GM23248 (cell line): ENCODE results near the gene MCTP2. TPM values are rescaled to one million over a fixed set of nuclear protein-coding genes. Genes with fewer than 3 reads are reported as not detected.

Source experiments
- DNase-seq: peaks from one replicate; pipeline ENCODE4 v3.0.0-alpha.2; 2015
- H2AFZ ChIP-seq: fragments of 200-600 bp; sonication (generic); 2 replicates; pipeline ENCODE4 v1.6.1; 2016; ENCODE audit warnings: antibody characterized with exemption
- H3F3A ChIP-seq: fragments of 200-600 bp; sonication (generic); 2 replicates; pipeline ENCODE4 v1.6.1; 2016; ENCODE audit warnings: mild to moderate bottlenecking, antibody characterized with exemption, mixed run types; ENCODE audit not compliant: insufficient read depth
- H3K27ac ChIP-seq: fragments of 200-600 bp; sonication (generic); 2 replicates; pipeline ENCODE4 v1.5.1; 2016; ENCODE audit warnings: mild to moderate bottlenecking
- H3K27me3 ChIP-seq: fragments of 200-600 bp; sonication (generic); replicated peaks from 2 replicates; pipeline ENCODE4 v1.6.1; 2016; ENCODE audit warnings: mild to moderate bottlenecking; ENCODE audit not compliant: insufficient read depth
- H3K36me3 ChIP-seq: fragments of 200-600 bp; sonication (generic); 2 replicates; pipeline ENCODE4 v1.6.1; 2016; ENCODE audit warnings: low read depth, mild to moderate bottlenecking
- H3K4me1 ChIP-seq: fragments of 200-600 bp; sonication (generic); 2 replicates; pipeline ENCODE4 v1.6.1; 2016; ENCODE audit warnings: mild to moderate bottlenecking; ENCODE audit not compliant: insufficient read depth
- H3K4me2 ChIP-seq: fragments of 200-600 bp; sonication (generic); one replicate; pipeline ENCODE4 v1.6.1; 2016; ENCODE audit warnings: mild to moderate bottlenecking; ENCODE audit not compliant: unreplicated experiment
- H3K4me3 ChIP-seq: fragments of 200-600 bp; sonication (generic); 2 replicates; pipeline ENCODE4 v1.5.1; 2016; ENCODE audit warnings: mild to moderate bottlenecking
- H3K79me2 ChIP-seq: fragments of 200-600 bp; sonication (generic); 2 replicates; pipeline ENCODE4 v1.6.1; 2016; ENCODE audit warnings: mild to moderate bottlenecking; ENCODE audit not compliant: insufficient read depth
- H3K9ac ChIP-seq: fragments of 200-600 bp; sonication (generic); 2 replicates; pipeline ENCODE4 v1.6.1; 2016; ENCODE audit warnings: mild to moderate bottlenecking
- H3K9me2 ChIP-seq: fragments of 200-600 bp; sonication (generic); 2 replicates; pipeline ENCODE4 v1.6.1; 2016; ENCODE audit warnings: mixed run types, mild to moderate bottlenecking, moderate library complexity; ENCODE audit not compliant: insufficient read depth
- H3K9me3 ChIP-seq: fragments of 200-600 bp; sonication (generic); one replicate; pipeline ENCODE4 v1.6.1; 2017; ENCODE audit warnings: low read depth
- H4K20me1 ChIP-seq: fragments of 200-600 bp; sonication (generic); 2 replicates; pipeline ENCODE4 v1.6.0; 2016; ENCODE audit not compliant: insufficient read depth
- EZH2 ChIP-seq: fragments of 200-600 bp; sonication (generic); IDR thresholded peaks from 2 replicates; pipeline ENCODE4 v1.6.1; 2018; ENCODE audit warnings: antibody characterized with exemption, mild to moderate bottlenecking; ENCODE audit not compliant: insufficient read depth, poor library complexity, severe bottlenecking
- EZH2phosphoT487 ChIP-seq: fragments of 200-600 bp; sonication (generic); IDR thresholded peaks from 2 replicates; pipeline ENCODE4 v1.6.1; 2018; ENCODE audit warnings: antibody characterized with exemption, moderate library complexity, mild to moderate bottlenecking, low read depth; ENCODE audit not compliant: insufficient read depth
- WGBS, 2 experiments: methylation state at CpG; one replicate each; pipeline ENCODE4 v1.1.6; 2015 to 2017; ENCODE audit warnings: low lambda C conversion rate in 2 of 2, low coverage in 1 of 2; ENCODE audit errors: missing lambda C conversion rate in 2 of 2; 5-methylcytosine and 5-hydroxymethylcytosine counted together
- in situ Hi-C: fragments of 300-500 bp; cut with MboI; formaldehyde crosslinking; loops from 2 replicates; pipeline ENCODE4 v1.15.0; 2020
- polyA plus RNA-seq: library from polyadenylated mRNA; unstranded; fragments of >200 nt; fragmentation: Nextera tagmentation; extraction: Ambion mirVana; gene quantifications from 2 replicates; pipeline ENCODE4 v1.2.1, GENCODE V29; 2016
- total RNA-seq: library from RNA; depleted of rRNA; stranded (reverse); fragments of >200 nt; shearing (Covaris generic); gene quantifications from 2 replicates; pipeline ENCODE4 v1.2.3, GENCODE V29; 2014

MCTP2 gene
- total and polyA plus RNA-seq, 2 experiments from 2014 or later = 0.70 to 0.97 TPM

DNA sequence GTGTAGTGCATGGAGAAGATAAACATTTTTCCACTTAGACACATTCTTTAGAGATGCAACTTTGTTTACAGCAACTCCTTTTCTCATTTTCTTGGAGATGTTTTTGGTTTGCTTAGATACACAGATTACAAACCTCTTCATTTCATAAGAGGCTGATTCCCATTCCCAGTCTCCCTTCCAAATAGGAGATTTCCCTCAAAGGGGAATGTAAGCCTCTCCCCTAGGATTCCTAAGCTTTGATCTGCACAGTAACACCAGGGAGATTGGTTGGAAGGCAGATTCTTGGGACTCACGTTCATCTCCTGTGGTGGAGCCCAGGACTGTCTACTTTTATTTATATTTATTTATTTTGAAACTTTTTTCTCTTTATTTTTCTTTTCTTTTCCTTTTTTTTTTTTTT lies 63.2 kb downstream of the MCTP2 start:
- H2AFZ ChIP-seq = no peak overlapping the region
- no peaks in the 10 kb centered on the region for H3K9me3 ChIP-seq
- H3K9me2 ChIP-seq = no peaks in the 10 kb centered on the region
- H3K79me2 ChIP-seq = no peaks in the 10 kb centered on the region
- H3K27ac ChIP-seq = no peak overlapping the region
- no peaks in the 10 kb centered on the region for H3K36me3 ChIP-seq
- no peak overlapping the region for H3K4me3 ChIP-seq
- no peaks in the 10 kb centered on the region for H3K4me1 ChIP-seq
- TF ChIP-seq EZH2 (no peak), EZH2phosphoT487 (no peak)
- no peak overlapping the region for H3K4me2 ChIP-seq
- in situ Hi-C loops = no loop called here
- H3K27me3 ChIP-seq = no peaks in the 10 kb centered on the region
- H3K9ac ChIP-seq = no peak overlapping the region
- no peaks in the 10 kb centered on the region for H3F3A ChIP-seq
- DNase-seq = no peak
- WGBS, 2 experiments = 0 to 3% methylated on average over 1 of the region's 1 CpG
- no peaks in the 10 kb centered on the region for H4K20me1 ChIP-seq

DNA sequence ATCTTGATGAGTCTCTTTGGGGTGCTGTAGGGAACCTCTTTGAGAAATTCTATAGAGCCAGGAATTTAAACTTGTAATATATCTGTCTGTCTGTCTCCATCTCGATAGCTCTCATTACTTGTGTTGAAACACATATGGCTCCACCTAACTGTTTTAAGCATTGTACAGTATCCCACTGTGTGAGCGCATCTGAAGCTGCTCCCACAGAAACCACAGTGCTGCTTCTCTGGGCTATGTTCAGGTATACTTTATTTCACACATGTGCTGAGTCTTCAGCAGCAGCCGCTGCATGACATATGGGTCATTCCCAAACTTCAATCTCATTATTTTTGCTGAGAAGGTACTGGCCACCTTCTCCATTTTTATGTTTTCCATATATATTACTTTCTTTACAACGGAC lies 63.9 kb downstream of the MCTP2 start:
- TF ChIP-seq EZH2 = no peak
- TF ChIP-seq EZH2phosphoT487 = no peak
- no peaks in the 10 kb centered on the region for H3K9me2 ChIP-seq
- DNase-seq = no peak
- H3K4me1 ChIP-seq = no peaks in the 10 kb centered on the region
- no peak overlapping the region for H3K4me2 ChIP-seq
- H4K20me1 ChIP-seq = no peaks in the 10 kb centered on the region
- no peak overlapping the region for H3K9ac ChIP-seq
- no peaks in the 10 kb centered on the region for H3F3A ChIP-seq
- H3K27ac ChIP-seq = no peak overlapping the region
- H2AFZ ChIP-seq = no peak overlapping the region
- no peaks in the 10 kb centered on the region for H3K79me2 ChIP-seq
- WGBS, 2 experiments = 68 to 78% methylated on average over 4 of the region's 4 CpGs
- H3K4me3 ChIP-seq = no peak overlapping the region
- no peaks in the 10 kb centered on the region for H3K9me3 ChIP-seq
- in situ Hi-C loops = no loop called here
- no peaks in the 10 kb centered on the region for H3K36me3 ChIP-seq
- no peaks in the 10 kb centered on the region for H3K27me3 ChIP-seq

DNA sequence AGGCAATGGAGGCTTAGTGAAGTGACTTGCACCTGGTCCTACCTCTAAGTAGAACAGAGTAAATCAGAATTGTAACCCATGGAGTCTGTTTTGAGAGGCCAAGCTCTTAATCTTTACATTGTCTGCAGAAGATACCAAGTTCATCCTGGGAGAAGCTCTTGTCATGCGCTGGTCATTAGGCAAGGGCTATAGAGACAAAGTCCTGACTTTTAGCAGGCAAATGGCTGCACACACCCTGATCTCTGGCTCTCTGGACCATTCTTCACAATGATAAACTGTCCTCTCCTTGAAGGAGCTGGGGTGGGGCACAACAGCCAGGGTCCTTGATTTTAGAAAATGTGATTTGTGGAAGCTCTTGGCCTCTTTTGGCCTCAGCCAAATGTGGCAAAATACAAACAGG lies 65.4 kb downstream of the MCTP2 start:
- Histone ChIP-seq H2AFZ (no peak overlapping the region), H3K79me2 (no peaks in the 10 kb centered on the region), H3K27me3 (no peaks in the 10 kb centered on the region), H3K4me2 (no peak overlapping the region), H3K4me1 (no peaks in the 10 kb centered on the region), H3K27ac (no peak overlapping the region), H3K9me3 (no peaks in the 10 kb centered on the region), H4K20me1 (no peaks in the 10 kb centered on the region), H3F3A (no peaks in the 10 kb centered on the region), H3K36me3 (no peaks in the 10 kb centered on the region), H3K9me2 (no peaks in the 10 kb centered on the region), H3K9ac (no peak overlapping the region), H3K4me3 (no peak overlapping the region)
- in situ Hi-C loops = no loop called here
- DNase-seq = no peak
- WGBS, 2 experiments = 79 to 90% methylated on average over 1 of the region's 1 CpG
- TF ChIP-seq EZH2phosphoT487 (no peak), EZH2 (no peak)

GRCh38 chr15:94297558-94297957 lies 66.2 kb downstream of the MCTP2 start:
- H3K4me1 ChIP-seq = no peaks in the 10 kb centered on the region
- 37 to 47% methylated on average over 6 of the region's 6 CpGs for WGBS, 2 experiments
- H3K27me3 ChIP-seq = no peaks in the 10 kb centered on the region
- no peak overlapping the region for H3K9ac ChIP-seq
- H3K27ac ChIP-seq = no peak overlapping the region
- H4K20me1 ChIP-seq = no peaks in the 10 kb centered on the region
- H3K79me2 ChIP-seq = no peaks in the 10 kb centered on the region
- TF ChIP-seq EZH2phosphoT487 (no peak), EZH2 (no peak)
- no peak overlapping the region for H3K4me3 ChIP-seq
- H3K4me2 ChIP-seq = no peak overlapping the region
- H3F3A ChIP-seq = no peaks in the 10 kb centered on the region
- no peaks in the 10 kb centered on the region for H3K9me3 ChIP-seq
- H2AFZ ChIP-seq = no peak overlapping the region
- no peaks in the 10 kb centered on the region for H3K9me2 ChIP-seq
- H3K36me3 ChIP-seq = no peaks in the 10 kb centered on the region
- no peak for DNase-seq
- in situ Hi-C loops = no loop called here

DNA sequence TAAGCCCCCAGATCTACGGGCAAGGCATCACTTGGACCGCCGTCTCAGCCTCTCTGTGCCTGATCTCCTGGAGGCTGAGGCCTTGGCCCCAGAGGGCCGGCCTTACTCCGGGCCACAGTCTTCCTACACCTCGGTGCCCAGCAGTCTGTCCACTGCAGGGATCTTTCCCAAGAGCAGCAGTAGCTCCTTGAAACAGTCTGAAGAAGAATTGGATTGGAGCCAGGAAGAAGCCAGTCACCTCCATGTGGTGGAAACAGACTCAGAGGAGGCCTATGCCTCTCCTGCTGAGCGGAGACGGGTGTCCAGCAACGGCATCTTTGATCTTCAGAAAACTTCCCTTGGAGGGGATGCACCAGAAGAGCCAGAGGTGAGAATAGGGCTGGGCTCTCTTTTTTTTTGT lies 67.0 kb downstream of the MCTP2 start:
- WGBS, 2 experiments = 85 to 93% methylated on average over 9 of the region's 9 CpGs

More for the DNA sequence above, 67.0 kb downstream of the MCTP2 start:
- Histone ChIP-seq H3K4me3 (no peak overlapping the region), H3K9ac (no peak overlapping the region), H3K9me2 (no peaks in the 10 kb centered on the region), H3F3A (no peaks in the 10 kb centered on the region), H4K20me1 (no peaks in the 10 kb centered on the region), H3K4me2 (no peak overlapping the region), H3K79me2 (no peaks in the 10 kb centered on the region), H3K9me3 (no peaks in the 10 kb centered on the region), H3K27ac (no peak overlapping the region), H3K36me3 (no peaks in the 10 kb centered on the region), H3K4me1 (no peaks in the 10 kb centered on the region), H2AFZ (no peak overlapping the region), H3K27me3 (no peaks in the 10 kb centered on the region)
- in situ Hi-C loops = no loop called here
- peak; percentile 15 for DNase-seq
- no peak for TF ChIP-seq EZH2phosphoT487
- TF ChIP-seq EZH2 = no peak
